AG09319 (cell line): ENCODE data around the gene ZNF182.
"Not testable (repeated sequence)": the region's sequence is repeated elsewhere in the genome, so short reads cannot be mapped to it uniquely, and the experiment has no call there.

Experiments
- DNase-seq: peaks from one replicate; pipeline ENCODE4 v3.0.0-alpha.2; 2010; ENCODE audit warnings: low read depth; ENCODE audit errors: extremely low read depth
- TF ChIP-seq, protein P1 (sequence below): IDR thresholded peaks from 2 replicates; pipeline ENCODE4 v1.5.1; 2011; ENCODE audit warnings: low read depth, mild to moderate bottlenecking, inconsistent platforms, low read length, moderate library complexity

Gene ZNF182

DNA sequence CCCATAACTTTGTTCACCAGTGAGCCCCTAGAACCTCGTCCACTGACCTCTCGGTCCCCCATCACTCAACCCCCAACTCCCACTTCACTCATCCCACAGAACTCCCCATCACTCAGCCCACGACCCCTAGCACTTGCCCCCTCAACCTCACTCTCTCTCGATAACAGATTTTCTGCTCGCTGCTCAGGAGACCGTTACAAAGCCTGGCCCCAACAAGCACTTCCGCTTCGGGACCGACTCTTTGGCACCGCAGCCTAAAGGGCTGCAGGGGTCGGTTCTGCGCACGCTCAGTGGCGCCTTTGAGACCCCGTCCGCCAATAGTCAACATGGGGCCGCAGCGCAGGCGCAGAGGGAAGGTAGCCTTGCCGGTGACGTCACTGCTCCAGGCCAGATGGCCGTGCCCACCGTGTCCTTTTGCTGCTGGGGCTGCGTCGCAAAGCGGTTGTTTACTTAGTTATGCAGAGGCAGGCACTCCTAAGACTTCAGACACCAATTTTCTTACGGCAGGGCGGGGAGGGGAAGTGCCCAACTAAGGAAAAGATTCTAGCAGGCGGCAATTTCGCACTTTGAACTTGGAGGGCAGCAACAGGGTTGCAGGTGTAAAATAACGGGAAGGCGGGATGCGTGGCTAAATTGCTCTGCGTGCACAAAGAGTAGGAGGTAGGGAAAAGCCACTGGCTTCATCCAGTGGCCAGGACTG, at the start of gene ZNF182:
TSS of gene ZNF182 (minus strand) at position 232 of the 700 bp plus-strand sequence. CDS start 1,380 bp downstream, outside the sequence.
- TF ChIP-seq, protein P1, sequence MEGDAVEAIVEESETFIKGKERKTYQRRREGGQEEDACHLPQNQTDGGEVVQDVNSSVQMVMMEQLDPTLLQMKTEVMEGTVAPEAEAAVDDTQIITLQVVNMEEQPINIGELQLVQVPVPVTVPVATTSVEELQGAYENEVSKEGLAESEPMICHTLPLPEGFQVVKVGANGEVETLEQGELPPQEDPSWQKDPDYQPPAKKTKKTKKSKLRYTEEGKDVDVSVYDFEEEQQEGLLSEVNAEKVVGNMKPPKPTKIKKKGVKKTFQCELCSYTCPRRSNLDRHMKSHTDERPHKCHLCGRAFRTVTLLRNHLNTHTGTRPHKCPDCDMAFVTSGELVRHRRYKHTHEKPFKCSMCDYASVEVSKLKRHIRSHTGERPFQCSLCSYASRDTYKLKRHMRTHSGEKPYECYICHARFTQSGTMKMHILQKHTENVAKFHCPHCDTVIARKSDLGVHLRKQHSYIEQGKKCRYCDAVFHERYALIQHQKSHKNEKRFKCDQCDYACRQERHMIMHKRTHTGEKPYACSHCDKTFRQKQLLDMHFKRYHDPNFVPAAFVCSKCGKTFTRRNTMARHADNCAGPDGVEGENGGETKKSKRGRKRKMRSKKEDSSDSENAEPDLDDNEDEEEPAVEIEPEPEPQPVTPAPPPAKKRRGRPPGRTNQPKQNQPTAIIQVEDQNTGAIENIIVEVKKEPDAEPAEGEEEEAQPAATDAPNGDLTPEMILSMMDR = no peak
- peak; percentile 64 for DNase-seq

DNA sequence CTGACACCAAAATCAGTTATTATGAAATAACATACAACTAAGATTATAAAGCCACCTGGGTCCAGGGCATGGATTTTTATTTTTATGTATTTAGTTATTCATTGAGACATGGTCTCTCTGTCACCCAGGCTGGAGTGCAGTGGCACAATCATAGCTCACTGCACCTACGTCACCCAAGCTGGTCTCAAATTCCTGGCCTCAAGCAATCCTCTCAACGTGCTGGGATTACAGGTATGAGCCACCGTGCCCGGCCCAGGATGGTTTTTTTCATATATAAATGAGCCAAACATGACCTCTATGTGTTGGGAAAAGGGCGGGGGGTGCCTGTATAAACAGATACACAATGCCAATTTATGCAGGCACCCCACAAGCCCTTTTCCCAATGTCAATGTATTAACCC, 43.1 kb upstream of the ZNF182 start:
- TF ChIP-seq, protein P1 = no peak
- DNase-seq = no peak

DNA sequence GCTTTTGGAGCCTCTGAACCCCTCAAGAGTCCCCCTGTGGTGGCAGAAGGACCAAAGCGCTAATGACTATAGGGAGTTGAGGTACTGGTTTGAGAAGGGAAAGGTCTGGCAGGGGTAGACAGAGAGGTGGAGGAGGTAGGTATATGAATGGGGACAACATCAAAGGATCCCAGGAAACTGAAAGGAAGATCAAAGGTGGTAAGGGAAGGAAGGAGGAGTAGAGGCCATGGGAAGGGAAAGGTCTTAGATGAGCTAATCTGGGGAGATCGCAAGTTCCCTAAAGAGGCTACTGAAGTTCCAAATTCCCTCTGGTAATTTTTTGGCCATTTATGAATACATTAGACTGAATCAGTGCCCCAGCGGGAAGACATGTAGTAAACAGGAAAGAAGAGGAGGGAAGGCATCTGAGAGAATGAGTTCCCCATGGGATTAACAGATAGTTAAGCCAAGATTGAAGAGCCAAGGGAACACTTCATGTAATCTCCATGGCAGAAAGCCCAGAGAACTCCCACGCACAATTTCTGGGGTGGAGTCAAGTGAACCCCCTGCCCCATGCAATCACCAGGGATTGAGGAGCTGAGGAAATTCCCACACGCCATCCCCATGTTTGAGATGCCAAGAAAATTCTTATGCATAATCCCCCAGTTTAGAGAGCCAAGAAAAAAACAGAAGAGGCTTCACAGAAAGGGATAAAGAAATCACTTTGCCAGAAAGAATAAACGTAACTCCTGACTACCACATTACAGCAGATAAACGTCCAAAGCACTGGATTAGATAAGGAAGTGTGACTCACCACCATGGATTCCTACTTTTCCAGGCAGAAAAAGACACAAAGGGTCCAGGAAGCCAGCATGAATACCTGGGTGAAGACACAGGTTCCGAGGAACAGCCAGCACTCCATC, 41.9 kb upstream of the ZNF182 start:
- TF ChIP-seq, protein P1 = no peak
- peak; percentile 27 for DNase-seq

DNA sequence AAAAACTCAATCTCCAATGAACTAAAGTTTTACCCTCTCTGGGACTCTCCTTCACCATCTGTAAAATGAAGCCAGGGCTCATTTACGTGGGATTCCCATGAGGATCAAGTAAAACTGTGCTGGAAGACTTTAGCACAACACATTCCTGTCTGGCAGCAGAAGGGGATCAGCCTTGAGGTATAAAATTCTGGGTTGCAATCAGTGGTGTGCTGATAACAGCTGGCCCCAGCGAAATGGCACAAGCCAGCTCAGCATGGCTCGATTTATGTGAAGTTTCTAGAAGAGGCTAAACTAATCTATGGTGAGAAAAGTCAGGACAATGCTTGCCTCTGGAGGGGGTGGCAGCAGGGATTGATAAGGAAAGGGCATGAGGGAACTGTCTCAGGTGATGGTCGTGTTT, 39.3 kb upstream of the ZNF182 start:
- no peak for DNase-seq
- TF ChIP-seq, protein P1 = no peak

DNA sequence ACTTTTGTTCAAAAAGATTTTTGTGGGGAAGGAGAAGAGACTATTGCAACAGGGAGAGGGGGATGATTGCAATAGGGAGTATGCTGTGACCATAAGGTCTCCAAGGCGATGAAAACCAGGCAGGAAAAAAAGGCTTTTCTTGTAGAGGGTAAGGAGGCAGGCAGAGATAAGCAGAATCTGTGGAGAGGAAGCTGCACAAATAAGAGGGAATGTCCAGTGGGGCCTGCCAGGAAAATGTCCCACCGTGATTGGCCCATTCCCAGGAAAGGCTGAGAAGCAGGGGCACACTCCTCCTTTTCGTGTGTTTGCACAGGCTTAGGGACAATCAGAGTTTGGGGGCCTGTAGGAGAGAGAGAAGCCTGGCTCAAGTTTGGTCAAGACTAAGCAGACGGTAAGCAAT, 32.1 kb upstream of the ZNF182 start:
- TF ChIP-seq, protein P1 = no peak

DNA sequence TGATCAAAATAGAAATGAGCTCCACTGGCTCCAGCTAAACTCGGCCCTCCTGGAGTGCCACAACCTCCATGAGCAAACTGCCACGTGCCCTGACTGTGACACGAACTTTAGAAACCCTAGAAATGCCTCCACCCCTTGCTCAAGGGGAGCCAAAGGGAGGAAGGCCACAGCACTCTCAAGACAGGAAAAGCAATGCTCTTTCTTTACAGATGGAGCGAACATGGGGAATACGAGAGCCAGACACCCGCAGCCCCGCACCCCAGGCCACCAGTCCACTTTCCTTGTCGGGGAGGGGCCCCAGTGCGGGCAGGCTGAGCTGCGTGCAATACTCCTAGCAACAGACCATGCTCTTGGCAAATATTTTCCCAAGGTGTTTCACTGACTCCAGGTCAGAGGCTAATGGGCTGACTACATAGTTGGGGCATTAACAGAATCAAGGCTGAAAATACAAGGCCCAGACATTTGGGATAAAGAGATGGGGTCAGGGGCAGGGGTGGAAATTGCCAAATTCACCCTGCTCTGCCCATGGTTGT, 26.9 kb upstream of the ZNF182 start:
- DNase-seq = not testable (repeated sequence)

More for the DNA sequence above, 32.1 kb upstream of the ZNF182 start:
- DNase-seq = no peak

DNA sequence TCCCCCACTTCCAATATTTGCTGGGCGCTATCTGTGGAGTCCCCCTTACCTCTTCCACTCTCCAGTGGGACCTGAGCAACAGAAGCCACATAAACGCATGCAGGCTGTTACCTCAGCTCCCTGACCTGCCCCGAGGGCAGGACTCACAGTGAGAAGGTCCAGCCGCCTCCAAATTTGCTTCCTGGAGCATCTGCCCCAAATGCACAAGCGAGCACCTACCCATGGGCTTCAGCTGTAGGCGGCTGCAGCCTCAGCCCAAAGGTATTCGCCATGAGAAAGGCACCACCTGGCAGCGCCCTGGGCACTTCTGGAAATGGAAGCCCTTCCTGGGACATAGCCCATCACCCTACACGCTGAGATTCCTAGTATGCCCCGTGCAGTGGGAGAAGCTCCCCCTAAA, 26.4 kb upstream of the ZNF182 start:
- TF ChIP-seq, protein P1 = no peak
- no peak for DNase-seq
